ENCODE results near the gene PHLDA2. TPM values are rescaled to one million over a fixed set of nuclear protein-coding genes. Genes with fewer than 3 reads are reported as not detected.

The PHLDA2 gene
- total RNA-seq, 3 donors from 2014 or later, result 8.9 to 25.6 (median 23.9) TPM

DNA sequence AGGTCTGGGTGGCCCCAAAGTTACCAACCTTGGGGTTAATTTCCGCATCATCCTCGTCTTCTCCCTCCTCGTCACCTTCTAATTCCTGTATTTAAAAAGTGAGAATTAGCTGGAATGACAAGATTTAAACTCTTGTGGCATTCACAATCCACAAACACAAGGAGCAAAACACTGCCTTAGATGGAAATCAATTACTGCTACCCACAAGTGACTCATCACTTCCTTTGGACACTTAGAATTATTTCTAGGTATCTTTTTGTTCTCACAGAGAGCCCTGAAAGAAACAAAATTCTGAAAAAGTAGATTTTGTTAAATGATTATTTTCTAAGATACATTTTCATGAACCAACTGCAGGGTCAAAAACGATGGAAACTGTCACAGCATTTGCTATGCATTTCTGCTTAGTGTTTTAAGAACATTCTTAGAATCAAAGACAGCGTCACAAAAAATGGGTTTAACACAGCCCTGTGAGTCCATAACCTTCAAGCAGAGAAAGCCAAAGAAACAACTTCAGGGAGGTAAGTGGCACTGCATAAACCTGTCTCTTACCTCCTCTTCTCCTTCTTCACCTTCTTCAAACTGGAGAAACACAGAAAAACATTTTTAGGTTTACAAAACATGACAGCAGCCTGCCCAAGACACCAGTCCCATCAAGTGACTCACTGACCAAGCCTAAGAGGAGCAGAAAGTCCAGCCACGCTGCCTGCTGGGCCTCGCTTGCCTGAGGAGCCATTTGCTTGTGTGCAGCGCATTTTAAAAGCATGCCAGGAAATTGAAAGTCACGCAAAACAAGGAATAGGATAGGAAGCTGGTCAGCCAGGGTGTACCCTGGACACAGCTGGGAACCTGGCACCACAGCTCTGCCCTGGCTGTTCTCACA lies 22.3 kb upstream of the PHLDA2 start:
- DNase-seq (no peak), ATAC-seq (no peak)
- no peaks in the 10 kb centered on the region for H3K4me1 ChIP-seq (ENCODE audit: low read depth)
- no peak for TF ChIP-seq CTCF (IDR thresholded peaks at IDR 0.05)
- no peak overlapping the region for H3K4me3 ChIP-seq
- H3K9me3 ChIP-seq, result no peaks in the 10 kb centered on the region
- intact Hi-C loops (cut with DNase I, micrococcal nuclease), result no loop called here
- H3K36me3 ChIP-seq (ENCODE audit: low read depth), result peaks cover 4% of the 10 kb centered on the region

DNA sequence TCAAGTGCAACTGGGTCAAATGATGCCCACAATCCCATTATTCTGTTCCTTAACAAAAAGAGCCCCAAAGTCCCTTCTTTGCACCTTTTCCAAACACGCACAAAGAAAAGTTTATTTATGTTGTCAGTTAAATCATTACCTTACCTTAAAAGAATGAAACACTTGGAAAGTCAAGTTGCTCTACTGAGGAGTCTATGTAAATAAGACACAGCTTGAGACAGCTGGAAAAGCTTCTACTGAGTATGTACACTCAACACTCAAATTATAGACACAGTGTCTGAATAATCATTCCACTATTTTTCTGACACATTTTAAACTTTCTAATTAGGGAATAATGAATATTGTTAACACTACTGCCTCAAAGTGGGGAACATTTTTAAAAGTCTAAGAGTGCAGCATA lies 21.6 kb upstream of the PHLDA2 start:
- ATAC-seq, result no peak
- intact Hi-C loops (cut with DNase I, micrococcal nuclease), result no loop called here
- H3K36me3 ChIP-seq (ENCODE audit: low read depth), result peaks cover 4% of the 10 kb centered on the region
- no peak overlapping the region for H3K4me3 ChIP-seq
- peaks cover 3% of the 10 kb centered on the region for H3K4me1 ChIP-seq (ENCODE audit: low read depth)
- no peak for DNase-seq
- H3K9me3 ChIP-seq, result no peaks in the 10 kb centered on the region
- TF ChIP-seq CTCF (IDR thresholded peaks at IDR 0.05), result no peak

DNA sequence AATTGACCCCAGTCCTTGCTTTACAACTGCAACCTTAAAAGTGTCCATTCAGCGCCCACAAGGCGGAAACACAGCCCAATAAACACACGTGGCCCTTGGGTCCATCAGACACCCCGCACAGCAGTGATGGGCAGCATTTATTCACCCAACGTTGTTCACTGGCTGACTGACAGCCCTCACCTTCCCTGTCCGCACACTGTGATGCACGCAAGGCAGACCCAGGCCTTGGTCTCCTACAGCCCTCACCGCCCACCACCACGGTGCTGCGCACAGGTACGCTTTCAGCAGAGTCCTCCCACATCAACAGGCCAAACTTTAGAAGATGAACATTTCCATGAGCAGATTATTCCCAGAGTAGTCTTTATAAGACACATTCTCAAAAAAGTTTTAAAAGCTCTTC lies 20.7 kb upstream of the PHLDA2 start:
- TF ChIP-seq CTCF (IDR thresholded peaks at IDR 0.05), result no peak
- intact Hi-C loops (cut with DNase I, micrococcal nuclease), result no loop called here
- DNase-seq, result peak in 1 of 3 donors; percentile 43
- peaks cover 10% of the 10 kb centered on the region for H3K4me1 ChIP-seq (ENCODE audit: low read depth)
- H3K9me3 ChIP-seq, result no peaks in the 10 kb centered on the region
- no peak for ATAC-seq
- no peak overlapping the region for H3K4me3 ChIP-seq
- H3K36me3 ChIP-seq (ENCODE audit: low read depth), result peaks cover 4% of the 10 kb centered on the region

DNA sequence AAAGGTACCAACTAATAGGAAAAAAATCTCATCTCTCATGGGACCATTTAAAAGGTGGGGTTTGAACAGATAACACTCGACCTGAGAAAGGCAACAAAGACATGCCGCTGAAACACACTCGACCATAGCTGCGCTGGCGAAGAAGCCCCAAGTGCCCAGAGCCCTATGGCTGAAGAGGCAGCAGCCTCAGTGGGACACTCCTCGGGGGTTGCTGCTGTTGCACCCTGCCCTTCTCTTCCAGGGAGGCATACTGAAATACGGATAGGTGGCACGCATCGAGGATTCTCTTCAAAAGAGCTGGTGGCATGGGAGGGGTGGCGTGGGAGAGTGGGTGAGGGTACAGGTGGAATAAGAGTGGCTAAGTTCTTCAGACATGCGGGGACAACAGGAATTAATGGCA lies 18.5 kb upstream of the PHLDA2 start:
- no peak overlapping the region for H3K4me3 ChIP-seq
- H3K4me1 ChIP-seq (ENCODE audit: low read depth), result peaks cover 24% of the 10 kb centered on the region
- H3K36me3 ChIP-seq (ENCODE audit: low read depth), result peaks cover 3% of the 10 kb centered on the region
- DNase-seq (no peak), ATAC-seq (no peak)
- no peak for TF ChIP-seq CTCF (IDR thresholded peaks at IDR 0.05)
- intact Hi-C loops (cut with DNase I, micrococcal nuclease), result no loop called here
- H3K9me3 ChIP-seq, result no peaks in the 10 kb centered on the region

- Histone ChIP-seq H3K36me3 (ENCODE audit: low read depth) (no peaks in the 10 kb centered on the region), H3K9me3 (no peaks in the 10 kb centered on the region), H3K4me3 (no peak overlapping the region), H3K4me1 (ENCODE audit: low read depth) (peaks cover 35% of the 10 kb centered on the region)
- TF ChIP-seq CTCF (IDR thresholded peaks at IDR 0.05), result no peak
- ATAC-seq, result no peak
- intact Hi-C loops (cut with DNase I, micrococcal nuclease), result no loop called here
- no peak for DNase-seq
Measured at GRCh38 chr11:2945757-2946287, 16.6 kb upstream of the PHLDA2 start.
